DMS53 treated with DMSO at 0.1 percent for 48 hours (cell line): ENCODE data around the gene WDR17.
A peak's percentile ranks its signal among the peaks of the same experiment; 100 is the strongest.
"Not testable (repeated sequence)": the region's sequence is repeated elsewhere in the genome, so short reads cannot be mapped to it uniquely, and the experiment has no call there.

Experiments used
- DNase-seq: peaks from one replicate; lab custom pipeline; 2025; ENCODE audit not compliant: unreplicated experiment; lab: John Stamatoyannopoulos, UW

Gene WDR17

DNA sequence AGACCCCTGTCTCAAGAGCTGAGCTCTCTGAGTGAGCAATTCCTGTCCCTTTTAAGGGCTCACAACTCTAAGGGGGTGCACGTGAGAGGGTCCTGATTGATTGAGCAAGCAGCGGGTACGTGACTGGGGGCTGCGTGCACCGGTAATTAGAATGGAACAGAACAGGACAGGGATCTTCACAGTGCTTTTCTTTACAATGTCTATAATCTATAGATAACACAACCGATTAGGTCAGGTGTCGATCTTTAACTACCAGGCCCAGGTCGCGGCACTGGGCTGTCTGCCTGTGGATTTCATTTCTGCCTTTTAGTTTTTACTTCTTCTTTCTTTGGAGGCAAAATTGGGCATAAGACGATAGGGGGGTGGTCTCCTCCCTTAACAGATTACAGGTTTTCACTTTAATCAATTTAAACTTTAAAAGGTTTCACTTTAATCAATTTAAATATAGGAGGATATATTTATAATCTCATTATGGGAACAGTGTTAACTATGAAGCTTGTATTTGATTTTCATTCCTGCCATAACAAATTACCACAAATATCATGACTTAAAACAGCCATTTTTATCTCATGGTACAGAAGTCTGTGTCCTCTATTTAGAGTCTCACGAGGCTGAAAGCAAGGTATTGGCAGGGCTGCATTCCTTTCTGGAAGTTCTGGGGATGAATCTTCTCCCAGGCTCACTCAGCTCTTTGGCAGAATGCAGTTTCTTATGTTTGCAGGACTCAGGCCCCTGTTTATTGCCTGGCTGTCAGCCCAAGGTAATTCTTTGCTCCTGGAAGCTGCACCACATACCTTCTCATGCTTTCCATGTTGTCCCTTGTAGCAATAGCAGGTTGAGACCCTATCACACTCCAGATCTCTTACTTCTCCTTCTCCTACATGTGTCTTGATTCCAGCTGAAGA lies 124.5 kb downstream of the WDR17 start:
- DNase-seq = no peak

DNA sequence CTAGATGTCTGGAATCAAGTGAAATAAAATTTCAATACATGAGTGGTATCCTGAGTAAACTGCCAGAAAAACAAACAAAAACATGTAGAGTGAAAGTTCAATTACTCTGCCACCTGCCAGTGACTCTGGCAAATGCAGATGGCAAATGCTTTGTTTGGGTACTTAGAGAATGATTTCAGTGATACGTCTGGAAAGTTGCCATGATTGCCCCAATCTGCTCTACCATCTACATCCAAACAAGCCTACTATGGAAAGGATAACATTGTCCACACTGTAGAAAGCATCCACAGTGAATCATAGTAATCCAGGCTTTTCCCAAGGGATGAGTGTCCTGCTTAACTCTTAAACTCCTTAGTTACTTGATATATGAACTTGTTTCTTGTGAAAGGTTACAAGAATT lies 126.3 kb downstream of the WDR17 start:
- DNase-seq = peak; percentile 57

- no peak for DNase-seq
These were observed 127.5 kb downstream of the WDR17 start for GRCh38 chr4:176193126-176193525.

DNA sequence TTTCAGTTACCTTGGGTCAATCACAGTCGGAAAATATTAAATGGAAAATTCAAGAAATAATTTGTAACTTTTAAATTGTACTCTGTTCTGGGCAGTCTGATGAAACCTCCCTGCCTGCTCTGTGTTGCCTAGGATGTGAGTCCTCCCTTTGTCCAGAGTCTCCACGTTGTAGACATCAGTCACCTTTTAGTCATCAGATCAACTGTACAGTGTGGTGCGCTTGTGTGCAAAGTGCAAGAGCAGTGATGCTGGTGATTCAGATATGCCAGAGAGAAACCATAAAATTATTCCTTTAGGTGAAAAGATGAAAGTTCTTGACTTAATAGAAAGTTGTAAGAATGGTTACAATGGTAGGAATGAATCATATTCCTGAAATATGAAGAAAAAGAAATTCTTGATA lies 128.3 kb downstream of the WDR17 start:
- DNase-seq = no peak

DNA sequence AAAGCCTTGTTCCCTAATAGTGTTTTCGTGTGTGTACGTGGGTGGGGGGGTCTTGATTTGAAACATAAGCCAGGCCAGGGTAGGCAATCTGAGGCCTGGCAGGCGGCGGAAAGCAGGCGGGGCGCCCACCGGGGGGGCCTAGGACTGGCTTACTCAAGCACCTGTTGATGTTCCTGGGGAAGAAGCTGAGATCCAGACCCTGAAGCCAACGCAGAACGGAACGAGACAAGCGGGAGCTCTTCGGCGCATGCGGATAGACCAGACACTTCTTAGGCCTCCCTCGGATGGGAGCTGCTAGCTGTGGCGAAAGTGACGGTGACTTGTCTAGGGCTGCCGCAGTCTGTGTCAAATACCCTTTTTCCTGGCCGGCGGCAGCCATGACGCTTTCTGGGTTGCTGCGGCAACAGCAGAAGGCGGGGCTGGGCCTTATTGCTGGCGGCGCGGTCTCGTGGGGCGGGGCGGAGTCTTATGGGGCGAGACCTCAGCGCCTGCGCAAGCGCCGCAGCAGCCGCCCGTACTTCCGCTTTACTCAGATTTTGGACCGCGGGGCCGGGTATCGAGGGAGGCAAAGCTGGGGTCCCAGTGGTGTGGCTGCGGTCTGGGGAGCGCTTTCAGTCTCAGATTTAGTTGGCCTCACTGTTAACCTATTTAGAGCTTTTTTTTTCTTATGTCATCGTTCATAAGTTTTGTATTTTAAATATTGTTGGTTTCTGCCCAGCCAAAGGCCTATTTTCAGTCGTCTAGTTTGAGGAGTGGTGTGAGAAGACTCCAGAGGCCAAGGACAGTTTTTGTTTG lies 129.7 kb downstream of the WDR17 start, which contains the start of gene SPATA4:
TSS of gene SPATA4 (minus strand) at position 402 of the 795 bp plus-strand sequence. CDS start at position 379, 23 bp downstream.
- peak; percentile 84 for DNase-seq

DNA sequence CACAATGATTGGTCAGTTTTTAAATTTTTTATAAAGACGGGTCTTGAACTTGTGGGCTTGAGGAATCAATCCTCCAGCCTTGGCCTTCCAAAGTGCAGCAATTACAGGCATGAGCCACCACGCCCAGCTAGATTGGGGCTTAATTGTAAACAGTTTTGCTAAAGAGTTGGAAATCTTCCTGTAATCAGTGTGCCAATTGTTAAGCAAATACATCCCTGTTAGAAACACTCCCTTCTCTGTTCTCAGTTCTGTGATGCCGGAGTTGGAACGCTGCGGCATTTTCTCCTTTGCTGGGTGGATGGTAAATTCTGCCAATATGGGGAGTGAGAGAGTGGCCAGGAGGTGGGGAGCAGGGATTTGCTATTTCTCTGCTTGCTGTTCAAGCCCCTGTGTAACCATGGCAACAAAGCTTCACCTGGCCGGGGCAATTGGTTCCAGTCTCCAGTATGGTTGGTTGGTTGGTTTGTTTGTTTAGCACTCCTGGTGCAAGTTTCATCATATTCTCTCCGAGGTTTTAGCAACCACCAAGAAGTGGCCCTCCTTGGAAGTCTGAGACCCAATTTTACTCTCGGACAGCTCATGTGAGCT lies 132.8 kb downstream of the WDR17 start:
- peak; percentile 9 for DNase-seq

DNA sequence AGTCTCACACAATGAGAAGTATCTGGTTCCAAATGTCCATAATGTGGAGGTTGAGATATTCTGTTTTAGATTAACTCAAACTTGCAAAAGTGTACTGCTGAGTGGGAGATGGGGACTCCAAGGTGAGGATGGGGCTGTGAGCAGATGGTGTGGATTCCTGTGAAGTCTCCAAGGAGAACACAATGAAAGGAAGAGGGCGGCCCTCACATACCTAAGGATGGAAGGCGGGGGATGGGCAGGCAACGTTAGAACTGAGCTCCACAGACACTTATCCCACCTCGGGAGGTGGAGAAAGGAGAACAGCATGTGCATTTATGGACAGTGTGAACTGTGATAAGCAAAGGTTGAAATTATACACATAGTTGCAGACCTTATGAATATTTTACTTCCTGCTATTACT lies 139.7 kb downstream of the WDR17 start:
- DNase-seq = no peak

DNA sequence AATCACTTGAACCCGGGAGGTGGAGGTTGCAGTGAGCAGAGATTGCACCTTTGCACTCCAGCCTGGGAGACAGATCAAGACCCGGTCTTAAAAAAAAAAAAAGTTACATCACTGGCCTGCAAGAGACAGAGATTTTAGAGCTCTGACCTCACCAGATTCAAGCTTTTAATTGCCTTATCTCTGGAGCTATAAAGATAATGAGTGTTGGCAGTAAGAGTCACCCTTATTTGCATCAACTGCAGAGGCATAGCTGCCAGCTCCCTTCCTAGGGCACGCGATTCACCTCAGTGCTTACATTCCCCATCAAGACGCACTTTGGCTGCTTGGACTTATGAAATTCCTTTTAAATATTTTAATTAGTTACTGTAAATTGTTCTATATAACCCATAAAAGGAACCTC lies 142.2 kb downstream of the WDR17 start:
- no peak for DNase-seq

DNA sequence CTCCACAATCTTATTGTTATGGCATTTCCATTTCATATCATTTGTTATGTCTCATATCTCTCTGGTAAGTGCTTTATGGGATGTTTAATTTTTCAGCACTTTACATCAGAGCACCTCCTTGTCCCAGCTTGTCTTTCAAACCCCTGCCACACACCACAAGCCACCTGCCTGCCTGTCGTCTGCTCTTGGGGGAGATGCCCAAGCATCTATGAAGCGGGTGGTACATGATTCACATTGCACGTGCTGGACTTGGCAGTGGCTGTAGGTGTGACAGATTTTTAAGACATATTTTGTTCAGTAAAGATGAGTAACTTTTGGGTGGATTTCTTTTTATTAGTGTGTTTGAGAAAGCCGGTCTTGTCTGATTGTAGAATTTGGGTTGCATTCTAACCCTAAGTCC lies 143.9 kb downstream of the WDR17 start:
- no peak for DNase-seq

DNA sequence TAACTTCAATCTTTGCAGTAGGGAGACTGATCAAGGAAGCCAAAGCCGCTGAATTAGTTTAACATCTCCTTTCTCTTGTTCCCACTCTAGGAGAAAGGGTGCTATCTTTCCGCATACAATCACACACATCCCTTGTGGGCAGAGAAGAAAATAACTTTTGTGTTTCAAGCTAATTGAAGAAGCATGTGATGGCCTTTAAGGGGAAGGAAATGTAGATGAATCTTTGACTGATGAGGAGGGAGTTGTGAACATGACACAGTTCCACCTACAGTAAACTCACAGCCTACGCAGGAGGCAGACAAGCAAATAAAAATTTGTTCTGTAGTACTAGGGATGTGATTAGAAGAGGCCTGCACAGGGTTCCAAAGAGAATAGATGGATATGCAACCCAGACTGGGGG lies 144.5 kb downstream of the WDR17 start:
- no peak for DNase-seq

DNA sequence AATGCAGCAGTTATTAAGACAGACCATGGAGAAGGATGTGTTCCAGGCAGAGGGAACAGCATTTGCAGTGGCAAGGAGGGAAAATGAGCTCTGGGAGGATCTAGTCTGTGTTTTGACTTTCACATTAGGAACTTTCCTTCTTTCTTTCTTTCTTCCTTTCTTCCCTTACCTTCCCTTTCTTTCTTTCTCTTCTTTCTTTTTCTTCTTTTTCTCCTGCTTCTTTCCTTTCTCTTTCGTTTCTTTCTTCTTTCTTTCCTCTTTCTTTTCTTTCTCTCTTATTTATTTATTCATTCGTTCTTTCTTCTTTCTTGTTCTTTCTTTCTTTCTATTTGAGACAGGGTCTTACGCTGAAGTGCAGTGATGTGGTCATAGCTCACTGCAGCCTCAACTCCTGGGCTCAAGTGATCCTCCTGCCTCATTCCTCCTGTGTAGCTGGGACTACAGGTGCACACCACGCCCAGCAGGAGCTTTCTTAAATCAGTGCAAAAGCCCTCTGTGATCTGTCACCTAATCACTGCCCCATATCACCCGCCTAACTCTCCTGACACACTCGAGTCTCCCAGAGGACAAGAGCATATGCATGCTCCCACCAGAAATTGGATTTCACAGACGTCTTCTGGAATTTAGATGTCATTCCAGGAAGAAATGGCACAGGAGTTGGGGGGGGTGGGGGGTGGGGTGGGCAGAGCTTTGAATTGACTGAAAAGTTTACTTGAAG lies 145.1 kb downstream of the WDR17 start:
- DNase-seq = no peak

DNA sequence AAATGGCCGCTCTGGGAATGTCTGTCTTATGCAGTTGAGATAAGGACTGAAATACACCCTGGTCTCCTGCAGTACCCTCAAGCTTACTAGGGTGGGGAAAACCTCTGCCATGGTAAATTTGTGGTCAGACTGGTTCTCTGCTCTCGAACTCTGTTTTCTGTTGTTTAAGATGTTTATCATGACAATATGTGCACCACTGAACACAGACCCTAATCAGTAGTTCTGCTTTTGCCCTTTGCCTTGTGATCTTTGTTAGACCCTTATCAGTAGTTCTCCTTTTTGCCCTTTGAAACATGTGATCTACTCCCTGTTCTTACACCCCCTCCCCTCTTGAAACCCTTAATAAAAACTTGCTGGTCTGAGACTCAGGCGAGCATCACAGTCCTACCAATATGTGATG lies 146.7 kb downstream of the WDR17 start:
- DNase-seq = not testable (repeated sequence)

DNA sequence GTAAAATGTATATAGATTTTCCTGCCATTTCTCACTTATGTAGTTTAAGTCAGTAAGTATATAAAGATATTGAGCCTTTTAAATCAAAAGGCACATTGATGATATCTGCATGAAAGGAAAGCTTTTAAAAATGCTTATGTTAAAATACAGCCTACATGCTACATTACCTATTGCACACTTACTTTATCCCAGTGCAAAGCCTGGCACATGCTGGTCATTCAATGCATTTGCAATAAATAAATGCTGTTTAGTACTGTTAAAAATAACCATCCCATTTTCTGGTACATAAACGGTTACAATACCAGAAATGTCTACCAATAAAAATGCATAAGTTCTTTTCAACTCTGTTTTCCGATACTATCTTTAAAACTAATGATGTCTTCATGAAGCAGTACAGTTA lies 151.9 kb downstream of the WDR17 start:
- DNase-seq = no peak

- no peak for DNase-seq
These were observed 156.5 kb downstream of the WDR17 start for GRCh38 chr4:176222149-176222548.

DNA sequence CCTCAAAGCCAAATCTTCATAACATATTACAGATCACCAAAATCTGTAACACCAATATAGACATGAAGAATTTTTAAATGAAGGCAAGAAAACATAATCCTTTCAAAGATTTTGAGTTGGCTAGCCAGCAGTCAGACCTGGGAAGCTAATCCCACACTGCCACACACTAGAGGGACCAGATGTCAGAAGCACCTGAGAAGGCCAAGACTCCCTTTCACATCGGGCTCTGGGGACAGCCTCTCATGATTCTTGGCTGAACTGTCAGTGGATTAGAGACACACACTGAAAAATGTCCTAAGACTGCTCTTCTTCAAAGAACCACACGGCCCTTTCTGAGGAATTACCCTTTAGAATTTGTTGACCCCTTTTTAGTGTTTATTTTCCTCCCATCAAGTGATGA lies 157.9 kb downstream of the WDR17 start:
- no peak for DNase-seq

DNA sequence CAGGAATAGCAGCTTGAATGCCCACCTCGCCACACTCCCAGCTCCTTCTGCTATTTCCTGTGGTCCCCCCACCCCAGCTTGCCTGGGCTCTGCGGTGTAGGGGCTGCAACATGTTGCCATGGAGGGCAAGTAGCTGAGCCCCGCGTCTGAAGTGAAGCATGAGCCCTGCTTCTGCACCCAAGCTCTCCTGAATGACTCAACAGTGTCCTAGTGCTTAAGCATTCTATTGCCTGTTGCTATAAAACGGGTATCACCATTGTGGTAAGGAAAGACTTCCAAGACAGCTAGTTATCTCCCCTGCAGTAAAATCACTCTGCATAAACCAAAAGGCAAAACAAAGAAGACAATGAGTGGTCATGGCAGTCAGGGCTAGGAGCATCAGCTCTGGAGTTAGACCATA lies 161.1 kb downstream of the WDR17 start:
- no peak for DNase-seq

DNA sequence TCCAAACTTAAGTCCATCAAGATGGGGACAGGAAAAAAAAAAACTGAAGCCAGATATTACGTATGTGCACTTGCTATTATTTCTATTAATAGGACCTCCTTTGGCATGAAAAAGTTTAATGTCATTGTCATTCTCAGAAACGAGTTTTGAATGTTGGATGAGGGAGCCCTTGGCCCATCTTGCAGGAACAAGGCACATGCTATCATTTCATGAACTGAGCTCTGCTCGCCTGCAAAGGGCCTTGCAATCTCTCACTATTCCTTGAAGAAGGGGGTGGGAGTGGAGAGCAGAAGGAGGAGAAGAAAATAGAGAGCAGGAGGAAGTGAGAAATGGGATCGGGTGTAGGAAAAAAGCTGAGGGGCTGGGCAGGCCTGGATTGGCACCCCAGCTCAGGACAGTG lies 164.0 kb downstream of the WDR17 start:
- no peak for DNase-seq
